ENCODE data around the gene USP8. TPM values are rescaled to one million over a fixed set of nuclear protein-coding genes. Genes with fewer than 3 reads are reported as not detected.

Gene USP8
- total RNA-seq, 1 experiment from 2014 or later, result 62.1 TPM

GRCh38 chr15:50458348-50459112 lies 34.3 kb downstream of the USP8 start:
- Histone ChIP-seq H3K9me2 (replicated peaks; ENCODE audit: insufficient read depth, low read length) (no peaks in the 10 kb centered on the region; the same call in 1 of the 2 replicates), H3K4me1 (ENCODE audit: low read length) (peaks cover 8% of the 10 kb centered on the region; the same call in 1 of the 2 replicates), H3K9ac (ENCODE audit: low read length) (no peak overlapping the region), H3K4me2 (ENCODE audit: low read depth, low read length, poor library complexity, severe bottlenecking) (no peak overlapping the region), H2AFZ (ENCODE audit: low read length) (no peak overlapping the region), H3K36me3 (ENCODE audit: insufficient read depth, low read length) (peaks cover 8% of the 10 kb centered on the region; the same call in 1 of the 2 replicates), H3K27ac (ENCODE audit: low read length) (no peak overlapping the region), H3K4me3 (ENCODE audit: low read length) (no peak overlapping the region), H3K9me3 (ENCODE audit: low read length) (no peaks in the 10 kb centered on the region), H4K20me1 (ENCODE audit: insufficient read depth, low read depth, low read length) (no peaks in the 10 kb centered on the region), H3K27me3 (ENCODE audit: low read length) (no peaks in the 10 kb centered on the region), H3K79me2 (ENCODE audit: low read length) (peaks cover 35% of the 10 kb centered on the region)
- DNase-seq, result no peak

- H3K9me3 ChIP-seq (ENCODE audit: low read length), result no peaks in the 10 kb centered on the region
- H3K4me1 ChIP-seq (ENCODE audit: low read length), result peaks cover 8% of the 10 kb centered on the region; the same call in 1 of the 2 replicates
- no peak for DNase-seq
- H4K20me1 ChIP-seq (ENCODE audit: insufficient read depth, low read depth, low read length), result no peaks in the 10 kb centered on the region
- H3K4me3 ChIP-seq (ENCODE audit: low read length), result no peak overlapping the region
- no peak overlapping the region for H3K9ac ChIP-seq (ENCODE audit: low read length)
- H3K36me3 ChIP-seq (ENCODE audit: insufficient read depth, low read length), result peaks cover 20% of the 10 kb centered on the region; the same call in 1 of the 2 replicates
- H3K79me2 ChIP-seq (ENCODE audit: low read length), result peaks cover 17% of the 10 kb centered on the region; the same call in 1 of the 2 replicates
- H3K27me3 ChIP-seq (ENCODE audit: low read length), result no peaks in the 10 kb centered on the region
- no peak overlapping the region for H2AFZ ChIP-seq (ENCODE audit: low read length)
- no peaks in the 10 kb centered on the region; the same call in 1 of the 2 replicates for H3K9me2 ChIP-seq (replicated peaks; ENCODE audit: insufficient read depth, low read length)
- H3K4me2 ChIP-seq (ENCODE audit: low read depth, low read length, poor library complexity, severe bottlenecking), result no peak overlapping the region
- H3K27ac ChIP-seq (ENCODE audit: low read length), result no peak overlapping the region
These were observed 39.5 kb downstream of the USP8 start for GRCh38 chr15:50463423-50464358.

DNA sequence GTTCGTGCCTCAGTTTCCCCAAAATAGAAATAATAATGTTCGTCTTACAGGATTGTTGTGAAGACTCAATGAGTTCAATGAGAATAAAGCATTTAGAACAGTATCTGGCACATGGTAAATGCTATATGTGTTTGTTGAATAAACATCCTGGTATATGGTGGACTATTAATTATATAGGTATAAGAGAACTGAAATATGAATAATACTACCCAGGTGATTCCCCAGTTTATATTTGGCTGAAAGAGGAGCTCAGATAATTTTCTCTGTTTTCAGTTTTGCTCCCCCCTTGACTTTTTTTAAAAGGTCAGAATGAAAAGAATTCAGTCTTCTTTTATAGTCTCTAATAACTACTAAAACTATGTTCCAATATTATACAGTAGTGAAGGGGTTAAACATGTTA lies 46.9 kb downstream of the USP8 start:
- Histone ChIP-seq H3K27ac (ENCODE audit: low read length) (no peak overlapping the region), H3K27me3 (ENCODE audit: low read length) (no peaks in the 10 kb centered on the region), H3K9ac (ENCODE audit: low read length) (no peak overlapping the region), H3K4me2 (ENCODE audit: low read depth, low read length, poor library complexity, severe bottlenecking) (no peak overlapping the region), H3K79me2 (ENCODE audit: low read length) (peaks cover 5% of the 10 kb centered on the region; the same call in 1 of the 2 replicates), H3K9me2 (replicated peaks; ENCODE audit: insufficient read depth, low read length) (no peaks in the 10 kb centered on the region), H2AFZ (ENCODE audit: low read length) (no peak overlapping the region), H4K20me1 (ENCODE audit: insufficient read depth, low read depth, low read length) (no peaks in the 10 kb centered on the region), H3K36me3 (ENCODE audit: insufficient read depth, low read length) (peaks cover 6% of the 10 kb centered on the region; the same call in 1 of the 2 replicates), H3K4me3 (ENCODE audit: low read length) (no peak overlapping the region), H3K9me3 (ENCODE audit: low read length) (no peaks in the 10 kb centered on the region), H3K4me1 (ENCODE audit: low read length) (no peaks in the 10 kb centered on the region)
- DNase-seq, result no peak

GRCh38 chr15:50476143-50476542 lies 51.9 kb downstream of the USP8 start:
- no peaks in the 10 kb centered on the region for H3K27me3 ChIP-seq (ENCODE audit: low read length)
- H4K20me1 ChIP-seq (ENCODE audit: insufficient read depth, low read depth, low read length), result no peaks in the 10 kb centered on the region
- no peaks in the 10 kb centered on the region for H3K9me2 ChIP-seq (replicated peaks; ENCODE audit: insufficient read depth, low read length)
- no peak for DNase-seq
- H3K36me3 ChIP-seq (ENCODE audit: insufficient read depth, low read length), result peaks cover 16% of the 10 kb centered on the region; the same call in 1 of the 2 replicates
- no peaks in the 10 kb centered on the region for H3K9me3 ChIP-seq (ENCODE audit: low read length)
- no peak overlapping the region for H3K4me2 ChIP-seq (ENCODE audit: low read depth, low read length, poor library complexity, severe bottlenecking)
- no peak overlapping the region for H3K9ac ChIP-seq (ENCODE audit: low read length)
- no peak overlapping the region for H3K27ac ChIP-seq (ENCODE audit: low read length)
- no peaks in the 10 kb centered on the region for H3K4me1 ChIP-seq (ENCODE audit: low read length)
- H3K79me2 ChIP-seq (ENCODE audit: low read length), result 0 out of 2 replicates have a peak, but pooled peaks cover 3% of the 10 kb centered on the region
- no peak overlapping the region for H2AFZ ChIP-seq (ENCODE audit: low read length)
- H3K4me3 ChIP-seq (ENCODE audit: low read length), result no peak overlapping the region

GRCh38 chr15:50484781-50485180 lies 60.6 kb downstream of the USP8 start:
- Histone ChIP-seq H3K79me2 (ENCODE audit: low read length) (peaks cover 17% of the 10 kb centered on the region), H3K4me1 (ENCODE audit: low read length) (no peaks in the 10 kb centered on the region), H4K20me1 (ENCODE audit: insufficient read depth, low read depth, low read length) (no peaks in the 10 kb centered on the region), H3K4me3 (ENCODE audit: low read length) (no peak overlapping the region), H3K9me3 (ENCODE audit: low read length) (no peaks in the 10 kb centered on the region), H3K27ac (ENCODE audit: low read length) (no peak overlapping the region), H3K9me2 (replicated peaks; ENCODE audit: insufficient read depth, low read length) (no peaks in the 10 kb centered on the region), H3K27me3 (ENCODE audit: low read length) (no peaks in the 10 kb centered on the region), H3K36me3 (ENCODE audit: insufficient read depth, low read length) (peaks cover 43% of the 10 kb centered on the region), H3K9ac (ENCODE audit: low read length) (no peak overlapping the region), H3K4me2 (ENCODE audit: low read depth, low read length, poor library complexity, severe bottlenecking) (no peak overlapping the region), H2AFZ (ENCODE audit: low read length) (no peak overlapping the region)
- DNase-seq, result no peak

GRCh38 chr15:50485389-50485788 lies 61.2 kb downstream of the USP8 start:
- no peak overlapping the region for H3K27ac ChIP-seq (ENCODE audit: low read length)
- H3K9me3 ChIP-seq (ENCODE audit: low read length), result no peaks in the 10 kb centered on the region
- H3K4me3 ChIP-seq (ENCODE audit: low read length), result no peak overlapping the region
- no peaks in the 10 kb centered on the region for H4K20me1 ChIP-seq (ENCODE audit: insufficient read depth, low read depth, low read length)
- H3K36me3 ChIP-seq (ENCODE audit: insufficient read depth, low read length), result peaks cover 48% of the 10 kb centered on the region
- no peak overlapping the region for H3K9ac ChIP-seq (ENCODE audit: low read length)
- no peaks in the 10 kb centered on the region for H3K27me3 ChIP-seq (ENCODE audit: low read length)
- no peak overlapping the region for H2AFZ ChIP-seq (ENCODE audit: low read length)
- no peak for DNase-seq
- H3K79me2 ChIP-seq (ENCODE audit: low read length), result peaks cover 17% of the 10 kb centered on the region
- no peak overlapping the region for H3K4me2 ChIP-seq (ENCODE audit: low read depth, low read length, poor library complexity, severe bottlenecking)
- H3K4me1 ChIP-seq (ENCODE audit: low read length), result no peaks in the 10 kb centered on the region
- no peaks in the 10 kb centered on the region for H3K9me2 ChIP-seq (replicated peaks; ENCODE audit: insufficient read depth, low read length)

DNA sequence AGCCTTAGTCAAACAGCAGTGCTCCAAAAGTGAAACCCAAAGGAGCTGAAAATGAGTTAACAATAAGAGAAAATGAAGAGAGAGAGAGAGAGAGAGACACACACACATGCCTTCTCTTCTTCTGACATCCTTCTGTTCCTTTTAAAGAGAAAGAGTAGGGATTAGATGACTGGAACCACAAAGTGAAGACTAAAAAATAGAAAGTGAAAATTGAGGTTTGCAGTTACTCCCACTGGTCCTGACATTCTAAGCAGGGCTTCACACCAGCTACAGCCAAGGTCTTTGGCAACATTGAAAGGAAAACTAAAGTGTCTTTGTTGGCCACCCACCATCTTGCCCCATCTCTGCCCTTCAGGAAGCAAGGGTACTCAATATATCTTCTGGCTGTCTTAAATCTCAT lies 63.1 kb downstream of the USP8 start:
- no peak for DNase-seq
- no peaks in the 10 kb centered on the region for H3K9me2 ChIP-seq (replicated peaks; ENCODE audit: insufficient read depth, low read length)
- no peak overlapping the region for H3K4me2 ChIP-seq (ENCODE audit: low read depth, low read length, poor library complexity, severe bottlenecking)
- H4K20me1 ChIP-seq (ENCODE audit: insufficient read depth, low read depth, low read length), result no peaks in the 10 kb centered on the region
- peaks cover 45% of the 10 kb centered on the region for H3K36me3 ChIP-seq (ENCODE audit: insufficient read depth, low read length)
- no peaks in the 10 kb centered on the region for H3K27me3 ChIP-seq (ENCODE audit: low read length)
- peaks cover 11% of the 10 kb centered on the region for H3K79me2 ChIP-seq (ENCODE audit: low read length)
- H3K4me3 ChIP-seq (ENCODE audit: low read length), result no peak overlapping the region
- H3K9ac ChIP-seq (ENCODE audit: low read length), result no peak overlapping the region
- no peak overlapping the region for H3K27ac ChIP-seq (ENCODE audit: low read length)
- H3K9me3 ChIP-seq (ENCODE audit: low read length), result no peaks in the 10 kb centered on the region
- H3K4me1 ChIP-seq (ENCODE audit: low read length), result no peaks in the 10 kb centered on the region
- H2AFZ ChIP-seq (ENCODE audit: low read length), result no peak overlapping the region

- H3K9ac ChIP-seq (ENCODE audit: low read length), result no peak overlapping the region
- peaks cover 60% of the 10 kb centered on the region; the same call in 1 of the 2 replicates for H3K36me3 ChIP-seq (ENCODE audit: insufficient read depth, low read length)
- H3K27ac ChIP-seq (ENCODE audit: low read length), result no peak overlapping the region
- no peak overlapping the region for H3K4me3 ChIP-seq (ENCODE audit: low read length)
- H4K20me1 ChIP-seq (ENCODE audit: insufficient read depth, low read depth, low read length), result no peaks in the 10 kb centered on the region
- H2AFZ ChIP-seq (ENCODE audit: low read length), result no peak overlapping the region
- no peaks in the 10 kb centered on the region for H3K9me3 ChIP-seq (ENCODE audit: low read length)
- no peaks in the 10 kb centered on the region for H3K79me2 ChIP-seq (ENCODE audit: low read length)
- DNase-seq, result no peak
- H3K9me2 ChIP-seq (replicated peaks; ENCODE audit: insufficient read depth, low read length), result no peaks in the 10 kb centered on the region
- no peaks in the 10 kb centered on the region for H3K27me3 ChIP-seq (ENCODE audit: low read length)
- no peaks in the 10 kb centered on the region for H3K4me1 ChIP-seq (ENCODE audit: low read length)
- no peak overlapping the region for H3K4me2 ChIP-seq (ENCODE audit: low read depth, low read length, poor library complexity, severe bottlenecking)
These were observed 69.4 kb downstream of the USP8 start for GRCh38 chr15:50493625-50494024.
